SU-DHL-6 (cell line): ENCODE measurements around the gene FNDC11.
A peak's percentile ranks its signal among the peaks of the same experiment; 100 is the strongest.

ENCODE experiments used
- H2AFZ ChIP-seq: fragments of 200-600 bp; sonication (generic); 2 replicates; pipeline ENCODE4 v1.6.1; 2014; ENCODE audit warnings: low read depth, mild to moderate bottlenecking, moderate library complexity, mixed read lengths, antibody characterized with exemption, low read length; ENCODE audit not compliant: severe bottlenecking
- H3F3A ChIP-seq: fragments of 200-600 bp; shearing (Covaris generic); 2 replicates; pipeline ENCODE4 v1.6.0; 2016; ENCODE audit warnings: antibody characterized with exemption, mild to moderate bottlenecking; ENCODE audit not compliant: insufficient read depth
- H3K27ac ChIP-seq: fragments of 200-600 bp; sonication (generic); 2 replicates; pipeline ENCODE4 v1.5.1; 2016; ENCODE audit warnings: low read depth, mild to moderate bottlenecking, low read length, moderate library complexity, mixed read lengths
- H3K27me3 ChIP-seq: fragments of 200-600 bp; sonication (generic), shearing (Covaris generic); 2 replicates; pipeline ENCODE4 v1.6.0; 2014; ENCODE audit warnings: mild to moderate bottlenecking, low read length
- H3K36me3 ChIP-seq: fragments of 200-600 bp; sonication (generic); 2 replicates; pipeline ENCODE4 v1.6.1; 2014; ENCODE audit warnings: mild to moderate bottlenecking, low read length, mixed read lengths
- H3K4me2 ChIP-seq: fragments of 300-600, 200-600 bp; shearing (Covaris generic), sonication (generic); 2 replicates; pipeline ENCODE4 v1.6.0; 2014; ENCODE audit warnings: low read length, low read depth, mild to moderate bottlenecking; ENCODE audit not compliant: poor library complexity, severe bottlenecking
- H3K4me3 ChIP-seq: fragments of 200-600 bp; sonication (generic); 2 replicates; pipeline ENCODE4 v1.5.1; 2014; ENCODE audit warnings: antibody characterized with exemption, low read length, mild to moderate bottlenecking, mixed read lengths; ENCODE audit not compliant: insufficient read depth, poor library complexity, severe bottlenecking
- H3K79me2 ChIP-seq: fragments of 200-600 bp; sonication (generic); 2 replicates; pipeline ENCODE4 v1.6.1; 2014; ENCODE audit warnings: mild to moderate bottlenecking, low read length, moderate library complexity; ENCODE audit not compliant: insufficient read depth
- H3K9ac ChIP-seq: fragments of 200-600 bp; sonication (generic); 2 replicates; pipeline ENCODE4 v1.7.0; 2014; ENCODE audit warnings: mild to moderate bottlenecking, low read length
- H3K9me2 ChIP-seq: fragments of 200-600 bp; sonication (generic); replicated peaks from 2 replicates; pipeline ENCODE4 v1.6.1; 2014; ENCODE audit warnings: low read length; ENCODE audit not compliant: insufficient read depth
- H3K9me3 ChIP-seq: fragments of 200-600 bp; sonication (generic); 2 replicates; pipeline ENCODE4 v1.6.1; 2014; ENCODE audit warnings: low read length, mixed read lengths; ENCODE audit not compliant: insufficient read depth
- H4K20me1 ChIP-seq: fragments of 200-600 bp; sonication (generic); 2 replicates; pipeline ENCODE4 v1.6.1; 2014; ENCODE audit warnings: low read depth, mild to moderate bottlenecking, antibody characterized with exemption, low read length, moderate library complexity, mixed read lengths
- EZH2phosphoT487 ChIP-seq: fragments of 200-600 bp; sonication (generic), shearing (Covaris generic); conservative IDR thresholded peaks from 2 replicates; pipeline ENCODE4 v1.6.1; 2018; ENCODE audit warnings: mild to moderate bottlenecking, antibody characterized with exemption, low read length, moderate library complexity, mixed read lengths
- TF ChIP-seq, protein P1 (sequence below): fragments of 200-600 bp; sonication (generic); IDR thresholded peaks from one replicate; pipeline ENCODE4 v1.5.1; 2017; ENCODE audit warnings: antibody characterized with exemption, mild to moderate bottlenecking, low read length, moderate library complexity; ENCODE audit not compliant: insufficient read depth, poor library complexity, severe bottlenecking

Gene FNDC11

DNA sequence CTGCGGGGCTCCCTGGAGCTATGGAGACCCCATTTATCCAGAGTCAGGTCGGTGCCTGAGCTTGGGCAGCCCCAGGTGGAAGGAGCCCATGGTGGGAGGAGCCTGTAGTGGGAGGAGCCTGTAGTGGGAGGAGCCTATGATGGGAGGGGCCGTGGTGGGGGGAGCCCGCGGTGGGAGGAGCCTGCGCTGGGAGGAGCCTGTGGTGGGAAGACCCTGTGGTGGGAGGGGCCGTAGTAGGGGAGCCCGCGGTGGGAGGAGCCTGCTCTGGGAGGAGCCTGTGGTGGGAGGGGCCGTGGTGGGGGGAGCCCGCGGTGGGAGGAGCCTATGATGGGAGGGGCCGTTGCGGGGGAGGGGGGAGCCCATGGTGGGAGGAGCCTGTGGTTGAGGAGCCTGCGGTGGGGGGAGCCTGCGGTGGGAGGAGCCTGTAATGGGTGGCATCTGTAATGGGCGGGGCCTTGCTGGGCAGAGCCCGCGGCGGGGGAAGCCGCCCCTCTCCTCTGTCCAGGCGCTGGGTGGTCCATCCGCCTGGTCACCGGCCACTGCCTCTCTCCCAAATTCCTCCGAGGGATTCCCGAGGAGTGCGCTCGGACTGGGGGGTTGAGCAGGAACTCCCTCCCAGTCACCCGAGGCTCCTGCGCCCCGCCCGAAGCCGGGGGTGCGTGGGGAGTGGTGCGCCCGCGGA is 567 bp upstream of the FNDC11 start:
- Histone ChIP-seq H3K9me2 (no peaks in the 10 kb centered on the region), H3K9me3 (no peaks in the 10 kb centered on the region), H4K20me1 (no peaks in the 10 kb centered on the region), H3K9ac (no peak overlapping the region), H3K79me2 (no peaks in the 10 kb centered on the region), H3K4me3 (no peak overlapping the region), H3K4me2 (peak overlapping the region; percentile 15), H3K27me3 (no peaks in the 10 kb centered on the region), H3F3A (peaks cover 3% of the 10 kb centered on the region; the same call in 1 of the 2 replicates), H3K36me3 (no peaks in the 10 kb centered on the region), H2AFZ (no peak overlapping the region), H3K27ac (no peak overlapping the region)
- TF ChIP-seq EZH2phosphoT487: no peak
- TF ChIP-seq, protein P1, sequence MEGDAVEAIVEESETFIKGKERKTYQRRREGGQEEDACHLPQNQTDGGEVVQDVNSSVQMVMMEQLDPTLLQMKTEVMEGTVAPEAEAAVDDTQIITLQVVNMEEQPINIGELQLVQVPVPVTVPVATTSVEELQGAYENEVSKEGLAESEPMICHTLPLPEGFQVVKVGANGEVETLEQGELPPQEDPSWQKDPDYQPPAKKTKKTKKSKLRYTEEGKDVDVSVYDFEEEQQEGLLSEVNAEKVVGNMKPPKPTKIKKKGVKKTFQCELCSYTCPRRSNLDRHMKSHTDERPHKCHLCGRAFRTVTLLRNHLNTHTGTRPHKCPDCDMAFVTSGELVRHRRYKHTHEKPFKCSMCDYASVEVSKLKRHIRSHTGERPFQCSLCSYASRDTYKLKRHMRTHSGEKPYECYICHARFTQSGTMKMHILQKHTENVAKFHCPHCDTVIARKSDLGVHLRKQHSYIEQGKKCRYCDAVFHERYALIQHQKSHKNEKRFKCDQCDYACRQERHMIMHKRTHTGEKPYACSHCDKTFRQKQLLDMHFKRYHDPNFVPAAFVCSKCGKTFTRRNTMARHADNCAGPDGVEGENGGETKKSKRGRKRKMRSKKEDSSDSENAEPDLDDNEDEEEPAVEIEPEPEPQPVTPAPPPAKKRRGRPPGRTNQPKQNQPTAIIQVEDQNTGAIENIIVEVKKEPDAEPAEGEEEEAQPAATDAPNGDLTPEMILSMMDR: no peak

DNA sequence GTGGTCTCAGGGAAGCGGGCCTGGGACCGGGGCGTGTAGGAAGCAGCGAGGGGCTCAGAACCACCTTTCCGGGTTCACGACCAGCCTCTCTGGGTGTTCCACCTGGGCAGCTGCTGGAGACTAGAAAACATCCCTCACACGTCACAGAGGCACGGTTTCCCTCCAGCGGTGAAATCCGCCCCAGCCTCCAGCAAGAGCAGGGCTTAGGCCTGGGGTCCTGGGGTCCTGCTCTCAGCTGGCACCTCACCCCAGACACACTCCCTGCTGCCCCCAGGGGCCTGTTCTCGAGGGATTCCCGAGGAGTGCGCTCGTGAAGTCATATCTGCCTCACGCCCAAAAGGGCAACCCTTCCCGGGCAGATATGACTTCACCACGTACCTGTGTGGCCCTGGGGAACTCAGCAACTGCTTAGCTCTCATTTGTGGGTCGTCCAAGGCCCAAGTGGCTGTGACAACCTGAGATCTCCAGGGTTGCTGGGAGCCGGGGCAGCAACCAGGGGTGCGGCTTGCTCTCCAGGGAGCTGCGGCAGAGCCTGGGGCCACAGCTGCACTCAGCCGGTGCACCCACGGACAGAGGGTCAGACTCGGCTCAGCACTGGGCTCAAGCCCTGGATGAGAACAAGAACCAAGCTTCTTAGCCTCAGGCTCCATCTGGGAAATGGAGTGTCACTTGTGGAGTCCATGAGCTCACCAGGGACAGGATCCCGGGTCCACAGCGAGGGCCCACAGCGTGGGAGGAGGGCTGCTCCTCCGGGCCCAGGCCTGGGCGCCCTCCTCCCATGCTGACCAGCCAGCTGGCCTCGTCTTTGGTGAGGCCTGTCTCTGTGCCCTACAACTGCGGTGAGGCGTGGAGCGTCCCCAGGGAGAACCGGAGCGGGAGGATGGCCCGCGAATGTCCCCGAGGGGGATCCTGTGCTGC is 661 bp downstream of the FNDC11 start:
- H3K27me3 ChIP-seq: no peaks in the 10 kb centered on the region
- no peak overlapping the region for H3K9ac ChIP-seq
- no peak overlapping the region for H2AFZ ChIP-seq
- no peaks in the 10 kb centered on the region for H3K36me3 ChIP-seq
- no peak overlapping the region for H3K4me2 ChIP-seq
- H3K9me2 ChIP-seq: no peaks in the 10 kb centered on the region
- H3F3A ChIP-seq: peaks cover 3% of the 10 kb centered on the region; the same call in 1 of the 2 replicates
- H3K9me3 ChIP-seq: no peaks in the 10 kb centered on the region
- H3K4me3 ChIP-seq: no peak overlapping the region
- H3K79me2 ChIP-seq: no peaks in the 10 kb centered on the region
- no peaks in the 10 kb centered on the region for H4K20me1 ChIP-seq
- no peak overlapping the region for H3K27ac ChIP-seq
- TF ChIP-seq EZH2phosphoT487: 0 out of 2 replicates have a peak, but pooled peaks have one; percentile 16
- TF ChIP-seq, protein P1: no peak

DNA sequence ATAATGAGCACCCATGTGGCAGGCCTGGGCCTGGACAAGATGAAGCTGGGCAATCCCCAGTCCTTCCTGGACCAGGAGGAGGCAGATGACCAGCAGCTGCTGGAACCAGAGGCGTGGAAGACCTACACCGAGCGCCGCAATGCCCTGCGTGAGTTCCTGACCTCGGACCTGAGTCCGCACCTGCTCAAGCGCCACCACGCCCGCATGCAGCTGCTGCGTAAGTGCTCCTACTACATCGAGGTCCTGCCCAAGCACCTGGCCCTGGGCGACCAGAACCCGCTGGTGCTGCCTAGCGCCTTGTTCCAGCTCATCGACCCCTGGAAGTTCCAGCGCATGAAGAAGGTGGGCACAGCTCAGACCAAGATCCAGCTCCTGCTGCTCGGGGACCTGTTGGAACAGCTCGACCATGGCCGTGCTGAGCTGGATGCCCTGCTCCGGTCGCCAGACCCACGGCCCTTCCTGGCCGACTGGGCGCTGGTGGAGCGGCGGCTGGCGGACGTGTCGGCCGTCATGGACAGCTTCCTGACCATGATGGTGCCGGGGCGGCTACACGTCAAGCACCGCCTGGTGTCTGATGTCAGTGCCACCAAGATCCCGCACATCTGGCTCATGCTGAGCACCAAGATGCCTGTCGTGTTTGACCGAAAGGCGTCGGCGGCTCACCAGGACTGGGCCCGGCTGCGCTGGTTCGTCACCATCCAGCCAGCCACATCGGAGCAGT is 1.9 kb downstream of the FNDC11 start:
- H3K9me2 ChIP-seq: no peaks in the 10 kb centered on the region

More for the DNA sequence above, 1.9 kb downstream of the FNDC11 start:
- H4K20me1 ChIP-seq: no peaks in the 10 kb centered on the region
- H3K27ac ChIP-seq: no peak overlapping the region
- no peaks in the 10 kb centered on the region for H3K27me3 ChIP-seq
- peaks cover 3% of the 10 kb centered on the region; the same call in 1 of the 2 replicates for H3F3A ChIP-seq
- H3K36me3 ChIP-seq: no peaks in the 10 kb centered on the region
- H3K4me3 ChIP-seq: no peak overlapping the region
- no peaks in the 10 kb centered on the region for H3K79me2 ChIP-seq
- H2AFZ ChIP-seq: no peak overlapping the region
- H3K9me3 ChIP-seq: no peaks in the 10 kb centered on the region
- TF ChIP-seq, protein P1: no peak
- no peak for TF ChIP-seq EZH2phosphoT487
- no peak overlapping the region for H3K9ac ChIP-seq
- no peak overlapping the region for H3K4me2 ChIP-seq
